Uterus (tissue), 2 donors: ENCODE data around the gene PSMD4.

Source experiments
- POLR2A ChIP-seq, 2 donors: fragments of 450-650 bp; IDR thresholded peaks; one replicate each; pipeline ENCODE4 v1.6.1; 2016; ENCODE audit warnings: antibody characterized with exemption in 2 of 2, mild to moderate bottlenecking in 1 of 2, moderate library complexity in 1 of 2
- TF ChIP-seq, protein P1 (sequence below), 4 experiments: fragments of 200-600 bp in 2 of 4; fragments of 450-650 bp in 2 of 4; sonication (generic) in 2 of 4; IDR thresholded peaks; one replicate each; pipeline ENCODE4 v1.5.1; 2016 to 2019; ENCODE audit warnings: antibody characterized with exemption in 4 of 4, mild to moderate bottlenecking in 2 of 4, moderate library complexity in 1 of 4

DNA sequence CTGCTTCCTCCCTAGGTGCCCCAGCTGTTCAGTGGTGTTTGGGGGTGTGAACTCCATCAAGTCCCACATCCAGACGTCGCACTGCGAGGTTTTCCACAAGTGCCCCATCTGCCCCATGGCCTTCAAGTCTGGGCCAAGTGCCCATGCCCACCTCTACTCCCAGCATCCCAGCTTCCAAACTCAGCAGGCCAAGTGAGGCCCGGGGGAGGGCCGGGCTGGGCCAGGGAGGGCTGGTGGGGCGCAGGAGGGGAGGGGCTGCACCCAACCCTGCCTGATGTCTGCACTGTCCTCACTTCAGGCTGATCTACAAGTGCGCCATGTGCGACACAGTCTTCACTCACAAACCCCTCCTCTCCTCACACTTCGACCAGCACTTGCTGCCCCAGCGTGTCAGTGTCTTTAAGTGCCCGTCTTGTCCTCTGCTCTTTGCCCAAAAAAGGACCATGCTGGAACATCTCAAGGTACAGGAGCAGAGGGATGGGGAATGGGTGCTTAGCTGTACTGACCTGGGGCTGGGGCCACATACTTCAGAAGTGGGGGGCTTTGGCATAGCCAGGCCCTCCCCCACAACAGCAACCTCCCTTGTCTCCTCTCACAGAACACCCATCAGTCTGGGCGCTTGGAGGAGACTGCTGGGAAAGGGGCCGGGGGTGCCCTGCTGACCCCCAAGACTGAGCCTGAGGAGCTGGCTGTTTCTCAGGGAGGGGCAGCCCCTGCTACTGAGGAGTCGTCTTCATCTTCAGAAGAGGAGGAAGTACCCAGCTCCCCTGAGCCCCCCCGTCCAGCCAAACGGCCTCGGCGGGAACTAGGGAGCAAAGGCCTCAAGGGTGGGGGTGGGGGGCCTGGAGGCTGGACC, 34.8 kb downstream of the PSMD4 start:
- TF ChIP-seq, protein P1, sequence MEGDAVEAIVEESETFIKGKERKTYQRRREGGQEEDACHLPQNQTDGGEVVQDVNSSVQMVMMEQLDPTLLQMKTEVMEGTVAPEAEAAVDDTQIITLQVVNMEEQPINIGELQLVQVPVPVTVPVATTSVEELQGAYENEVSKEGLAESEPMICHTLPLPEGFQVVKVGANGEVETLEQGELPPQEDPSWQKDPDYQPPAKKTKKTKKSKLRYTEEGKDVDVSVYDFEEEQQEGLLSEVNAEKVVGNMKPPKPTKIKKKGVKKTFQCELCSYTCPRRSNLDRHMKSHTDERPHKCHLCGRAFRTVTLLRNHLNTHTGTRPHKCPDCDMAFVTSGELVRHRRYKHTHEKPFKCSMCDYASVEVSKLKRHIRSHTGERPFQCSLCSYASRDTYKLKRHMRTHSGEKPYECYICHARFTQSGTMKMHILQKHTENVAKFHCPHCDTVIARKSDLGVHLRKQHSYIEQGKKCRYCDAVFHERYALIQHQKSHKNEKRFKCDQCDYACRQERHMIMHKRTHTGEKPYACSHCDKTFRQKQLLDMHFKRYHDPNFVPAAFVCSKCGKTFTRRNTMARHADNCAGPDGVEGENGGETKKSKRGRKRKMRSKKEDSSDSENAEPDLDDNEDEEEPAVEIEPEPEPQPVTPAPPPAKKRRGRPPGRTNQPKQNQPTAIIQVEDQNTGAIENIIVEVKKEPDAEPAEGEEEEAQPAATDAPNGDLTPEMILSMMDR (IDR thresholded peaks at IDR 0.05): no peak
- no peak for TF ChIP-seq POLR2A (IDR thresholded peaks at IDR 0.05)
